Hippocampal formation (tissue), 2 donors: ENCODE results near the gene LANCL1.

ENCODE experiments used
- DNase-seq, 2 donors: peaks; one replicate each; lab custom pipeline; 2025; lab: John Stamatoyannopoulos, UW

Gene LANCL1

DNA sequence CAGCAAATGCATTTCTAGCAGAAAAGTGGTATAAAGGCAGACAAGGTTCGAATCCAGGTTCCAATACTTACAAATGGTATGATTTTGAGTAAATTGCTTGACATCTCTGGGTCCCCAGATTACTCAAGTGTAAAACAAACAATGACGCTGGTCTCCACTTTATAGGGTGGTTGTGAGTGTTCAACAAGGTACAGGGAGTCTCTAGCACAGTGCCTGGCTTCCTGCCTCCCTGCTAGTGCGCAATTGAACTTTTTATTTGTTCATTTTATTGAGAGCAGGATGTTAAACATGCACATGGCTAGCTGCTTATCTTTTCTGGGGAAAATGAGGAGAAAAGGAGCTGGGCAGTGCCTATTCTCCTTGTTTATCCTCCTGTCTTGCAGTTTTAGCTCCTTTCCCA lies 86.7 kb downstream of the LANCL1 start:
- DNase-seq = no peak

DNA sequence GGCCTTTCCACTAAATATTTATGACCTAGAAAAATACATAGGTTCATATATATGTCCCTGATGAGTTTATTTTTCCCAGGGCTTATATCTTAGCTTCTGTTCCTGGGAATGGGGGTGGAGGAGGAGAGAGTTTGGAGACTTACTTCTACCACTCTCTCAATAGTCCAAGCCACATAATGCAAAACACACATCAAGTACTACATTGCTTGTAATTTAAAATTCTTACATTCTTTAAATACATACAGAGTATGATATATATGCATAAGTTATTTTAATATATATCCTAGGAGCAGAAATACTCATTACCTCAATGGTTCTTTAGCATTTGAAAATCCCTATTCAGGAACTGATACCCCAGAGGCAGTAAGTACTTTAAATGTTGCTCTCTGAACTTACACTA lies 88.4 kb downstream of the LANCL1 start:
- no peak for DNase-seq

DNA sequence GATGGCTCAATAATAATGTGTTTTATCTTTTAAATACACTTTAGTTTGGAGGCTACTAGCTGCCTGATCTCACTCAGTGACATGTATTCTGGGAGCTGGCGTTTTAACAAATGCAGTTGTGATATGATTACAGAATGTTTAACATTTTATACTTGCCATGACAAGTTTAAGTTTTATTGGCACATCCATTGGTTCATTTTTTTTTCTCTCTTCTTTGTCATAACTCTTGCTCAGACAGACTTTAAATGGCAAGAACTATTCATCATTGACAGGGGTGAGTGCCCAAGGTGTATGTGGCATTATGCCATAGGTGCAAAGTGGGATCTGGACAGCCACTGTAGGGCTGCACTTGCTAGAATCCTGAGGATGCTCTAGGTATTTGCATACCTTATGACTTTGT lies 89.5 kb downstream of the LANCL1 start:
- no peak for DNase-seq
